Keratinocyte (primary cell): ENCODE data around the gene LRRC46. TPM values are rescaled to one million over a fixed set of nuclear protein-coding genes. Genes with fewer than 3 reads are reported as not detected.
A peak's percentile ranks its signal among the peaks of the same experiment; 100 is the strongest.

Experiments used
- DNase-seq: peaks from one replicate; pipeline ENCODE4 v3.0.0-alpha.2; 2011; ENCODE audit warnings: low read depth, missing footprints, low spot score
- FAIRE-seq: peaks from 2 replicates; lab custom pipeline; 2011; peaks lifted over from hg19 to GRCh38; lab: Jason Lieb, UNC
- H2AFZ ChIP-seq: 2 replicates; pipeline ENCODE4 v1.6.0; 2012; ENCODE audit warnings: low read length, control low read depth, inconsistent platforms; ENCODE audit not compliant: control insufficient read depth
- H3K27ac ChIP-seq: 2 replicates; pipeline ENCODE4 v1.5.1; 2011; ENCODE audit warnings: low read length; ENCODE audit not compliant: control insufficient read depth, insufficient read depth
- H3K27me3 ChIP-seq: 3 replicates; pipeline ENCODE4 v1.6.0; 2011; ENCODE audit warnings: low read length; ENCODE audit not compliant: control insufficient read depth, insufficient read depth; ENCODE audit errors: extremely low read depth
- H3K36me3 ChIP-seq, 2 experiments: 2 replicates in 1 of 2; 3 replicates in 1 of 2; pipeline ENCODE4 v1.5.1; 2011; ENCODE audit warnings: low read length in 2 of 2, mild to moderate bottlenecking in 1 of 2; ENCODE audit not compliant: control insufficient read depth in 2 of 2, insufficient read depth in 2 of 2; ENCODE audit errors: extremely low read depth in 1 of 2
- H3K4me1 ChIP-seq: 3 replicates; pipeline ENCODE4 v1.5.1; 2011; ENCODE audit warnings: low read length; ENCODE audit not compliant: control insufficient read depth, insufficient read depth; ENCODE audit errors: extremely low read depth
- H3K4me2 ChIP-seq: 3 replicates; pipeline ENCODE4 v1.6.0; 2011; ENCODE audit warnings: low read depth, low read length; ENCODE audit not compliant: control insufficient read depth, insufficient read depth; ENCODE audit errors: extremely low read depth
- H3K4me3 ChIP-seq, 3 experiments: fragments of 200-600 bp in 1 of 3; sonication (generic) in 1 of 3; 2 replicates in 2 of 3; 3 replicates in 1 of 3; pipeline ENCODE4 v1.5.1; 2011 to 2016; ENCODE audit warnings: low read length in 3 of 3, mild to moderate bottlenecking in 3 of 3, control low read depth in 2 of 3, inconsistent platforms in 1 of 3, low read depth in 1 of 3, mixed read lengths in 1 of 3, mixed run types in 1 of 3, moderate library complexity in 1 of 3; ENCODE audit not compliant: control insufficient read depth in 2 of 3, insufficient read depth in 2 of 3; ENCODE audit errors: extremely low read depth in 1 of 3
- H3K79me2 ChIP-seq: 2 replicates; pipeline ENCODE4 v1.6.0; 2012; ENCODE audit warnings: low read length; ENCODE audit not compliant: control insufficient read depth, insufficient read depth
- H3K9ac ChIP-seq: 3 replicates; pipeline ENCODE4 v1.6.0; 2011; ENCODE audit warnings: low read length; ENCODE audit not compliant: control insufficient read depth, insufficient read depth; ENCODE audit errors: extremely low read depth
- H3K9me1 ChIP-seq: 3 replicates; pipeline ENCODE4 v1.6.0; 2011; ENCODE audit warnings: low read length; ENCODE audit not compliant: control insufficient read depth, insufficient read depth; ENCODE audit errors: extremely low read depth
- H3K9me3 ChIP-seq: 2 replicates; pipeline ENCODE4 v1.5.1; 2012; ENCODE audit warnings: low read depth, low read length; ENCODE audit not compliant: control insufficient read depth
- H4K20me1 ChIP-seq: 3 replicates; pipeline ENCODE4 v1.6.0; 2011; ENCODE audit warnings: low read length; ENCODE audit not compliant: control insufficient read depth, insufficient read depth; ENCODE audit errors: extremely low read depth
- CTCF ChIP-seq, 3 experiments: IDR thresholded peaks in 1 of 3; conservative IDR thresholded peaks in 1 of 3; optimal IDR thresholded peaks in 1 of 3; 2 replicates in 2 of 3; 3 replicates in 1 of 3; pipeline versions ENCODE3 to v1.5.1; 2011; ENCODE audit warnings: low read length in 3 of 3, mild to moderate bottlenecking in 3 of 3, moderate library complexity in 2 of 3, control low read depth in 1 of 3, inconsistent platforms in 1 of 3; ENCODE audit not compliant: insufficient read depth in 2 of 3; ENCODE audit errors: extremely low read depth in 1 of 3
- EZH2 ChIP-seq: IDR thresholded peaks from one replicate; pipeline ENCODE4 v1.6.1; 2012; ENCODE audit warnings: inconsistent platforms, mild to moderate bottlenecking, low read length, moderate library complexity
- dilution Hi-C: fragments of 300-500 bp; cut with MboI; formaldehyde crosslinking; loops from one replicate; pipeline ENCODE4 v1.7.0; 2020; ENCODE audit warnings: low sequenced_read_pairs; ENCODE audit not compliant: extremely low pct_ligation_motif_present
- polyA plus RNA-seq, 5 experiments: library from polyadenylated mRNA; depleted of rRNA in 3 of 5; stranded (reverse) in 3 of 5; stranded (forward) in 1 of 5; unstranded in 1 of 5; fragments of >200 nt; gene quantifications; 1 replicate in 1 of 5; 2 replicates in 3 of 5; 3 replicates in 1 of 5; pipeline versions ENCODE4 v1.2.1 to v1.2.3, GENCODE V29; 2011 to 2012; ENCODE audit warnings: missing spikeins in 2 of 5, low read depth in 1 of 5, low replicate concordance in 1 of 5

LRRC46 gene
- polyA plus RNA-seq, 1 donor (not counting 4 experiments of a cell fraction or from before 2014, with no cell fraction given), result 0.43 TPM

- no peak overlapping the region for H3K9ac ChIP-seq
- no peak overlapping the region for H3K4me3 ChIP-seq
- no peak overlapping the region for H3K27ac ChIP-seq
These were observed 11.3 kb upstream of the LRRC46 start for GRCh38 chr17:47820033-47820789.

GRCh38 chr17:47821031-47821423, 10.4 kb upstream of the LRRC46 start:
- dilution Hi-C loops, result no loop called here
- no peaks in the 10 kb centered on the region for H3K79me2 ChIP-seq
- H3K4me1 ChIP-seq, result peaks cover 15% of the 10 kb centered on the region
- H3K36me3 ChIP-seq, result peaks cover 8 to 13% of the 10 kb centered on the region in 2 experiments
- FAIRE-seq, result no peak
- no peaks in the 10 kb centered on the region for H3K9me1 ChIP-seq
- H3K4me3 ChIP-seq, result peak overlapping the region; percentile 17 to 64 (median 41)
- peak overlapping the region; percentile 67 for H3K4me2 ChIP-seq
- no peak overlapping the region for H3K27ac ChIP-seq
- no peaks in the 10 kb centered on the region for H3K9me3 ChIP-seq
- DNase-seq, result no peak
- peak overlapping the region; percentile 23 for H3K9ac ChIP-seq
- no peak overlapping the region for H2AFZ ChIP-seq
- H3K27me3 ChIP-seq, result no peaks in the 10 kb centered on the region
- TF ChIP-seq CTCF (optimal IDR thresholded peaks at IDR 0.05 in 1 of 3, IDR thresholded peaks at IDR 0.05 in 1 of 3, conservative IDR thresholded peaks at IDR 0.05 in 1 of 3; ENCODE audit: extremely low read depth in 1 of 3, insufficient read depth in 2 of 3, low read length in 3 of 3) (no peak), EZH2 (no peak)
- no peaks in the 10 kb centered on the region for H4K20me1 ChIP-seq

More at GRCh38 chr17:47820033-47820789, 11.3 kb upstream of the LRRC46 start:
- Histone ChIP-seq H3K79me2 (no peaks in the 10 kb centered on the region), H3K9me1 (no peaks in the 10 kb centered on the region), H3K4me2 (no peak overlapping the region), H4K20me1 (no peaks in the 10 kb centered on the region), H2AFZ (no peak overlapping the region), H3K27me3 (no peaks in the 10 kb centered on the region), H3K9me3 (no peaks in the 10 kb centered on the region), H3K4me1 (peaks cover 15% of the 10 kb centered on the region), H3K36me3 (peaks cover 7 to 11% of the 10 kb centered on the region in 2 experiments)
- dilution Hi-C loops, result no loop called here
- FAIRE-seq, result no peak
- DNase-seq, result no peak
- TF ChIP-seq CTCF (optimal IDR thresholded peaks at IDR 0.05 in 1 of 3, IDR thresholded peaks at IDR 0.05 in 1 of 3, conservative IDR thresholded peaks at IDR 0.05 in 1 of 3; ENCODE audit: extremely low read depth in 1 of 3, insufficient read depth in 2 of 3, low read length in 3 of 3) (no peak), EZH2 (no peak)
